PC-3 (cell line): ENCODE measurements around the gene IFNLR1.

Experiments used
- EZH2 ChIP-seq: fragments of 300-600 bp; sonication (generic); IDR thresholded peaks from one replicate; pipeline ENCODE4 v1.6.1; 2017; ENCODE audit warnings: antibody characterized with exemption, mild to moderate bottlenecking, low read length; ENCODE audit not compliant: unreplicated experiment
- TF ChIP-seq, protein P1 (sequence below): fragments of 300-600 bp; sonication (generic); conservative IDR thresholded peaks from 2 replicates; pipeline ENCODE4 v1.5.1; 2017; ENCODE audit warnings: antibody characterized with exemption, low read depth, mild to moderate bottlenecking, low read length

DNA sequence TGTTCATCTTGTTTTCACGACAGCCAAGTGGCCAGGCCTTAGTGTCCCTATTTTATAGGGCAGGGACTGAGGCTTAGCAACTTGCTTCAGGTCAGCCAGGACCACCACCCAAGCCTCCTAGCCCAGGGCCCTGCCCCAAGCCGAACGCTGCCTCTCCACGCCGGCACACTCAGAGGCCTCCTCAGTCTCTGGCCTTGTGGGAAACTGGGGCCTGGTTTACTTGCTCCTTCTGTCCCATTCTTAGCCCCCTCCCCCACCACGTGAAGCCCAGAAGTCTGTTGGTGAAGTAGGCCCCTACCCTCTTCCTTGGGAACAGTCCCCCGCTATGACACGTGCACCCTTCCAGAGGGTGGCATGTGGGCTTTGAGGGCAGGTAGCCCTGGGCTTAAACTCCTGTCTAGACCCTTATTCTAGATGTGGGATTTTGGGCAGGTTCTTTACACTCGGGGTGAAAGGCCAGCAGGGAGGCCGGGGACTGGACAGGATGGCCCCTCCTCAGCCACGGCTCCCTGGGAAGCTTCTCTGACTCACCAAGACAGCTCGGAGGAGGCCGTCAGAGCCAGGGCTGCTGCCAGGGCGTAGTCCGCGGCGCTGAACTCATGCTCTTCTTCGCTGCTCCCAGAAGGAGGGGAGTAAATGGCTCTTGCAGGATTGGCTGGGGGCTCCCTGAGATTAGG is 79.5 kb downstream of the IFNLR1 start:
- TF ChIP-seq, protein P1, sequence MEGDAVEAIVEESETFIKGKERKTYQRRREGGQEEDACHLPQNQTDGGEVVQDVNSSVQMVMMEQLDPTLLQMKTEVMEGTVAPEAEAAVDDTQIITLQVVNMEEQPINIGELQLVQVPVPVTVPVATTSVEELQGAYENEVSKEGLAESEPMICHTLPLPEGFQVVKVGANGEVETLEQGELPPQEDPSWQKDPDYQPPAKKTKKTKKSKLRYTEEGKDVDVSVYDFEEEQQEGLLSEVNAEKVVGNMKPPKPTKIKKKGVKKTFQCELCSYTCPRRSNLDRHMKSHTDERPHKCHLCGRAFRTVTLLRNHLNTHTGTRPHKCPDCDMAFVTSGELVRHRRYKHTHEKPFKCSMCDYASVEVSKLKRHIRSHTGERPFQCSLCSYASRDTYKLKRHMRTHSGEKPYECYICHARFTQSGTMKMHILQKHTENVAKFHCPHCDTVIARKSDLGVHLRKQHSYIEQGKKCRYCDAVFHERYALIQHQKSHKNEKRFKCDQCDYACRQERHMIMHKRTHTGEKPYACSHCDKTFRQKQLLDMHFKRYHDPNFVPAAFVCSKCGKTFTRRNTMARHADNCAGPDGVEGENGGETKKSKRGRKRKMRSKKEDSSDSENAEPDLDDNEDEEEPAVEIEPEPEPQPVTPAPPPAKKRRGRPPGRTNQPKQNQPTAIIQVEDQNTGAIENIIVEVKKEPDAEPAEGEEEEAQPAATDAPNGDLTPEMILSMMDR = no peak
- TF ChIP-seq EZH2 = no peak
